Lung (tissue), 12 donors: ENCODE results near the gene DIPK1B. TPM values are rescaled to one million over a fixed set of nuclear protein-coding genes. Genes with fewer than 3 reads are reported as not detected.

ENCODE experiments used
- ATAC-seq: fragments of 200-7000 bp; cut with Tn5 transposase; one replicate; pipeline ENCODE4 v1.9.1; 2020; ENCODE audit warnings: moderate number of reproducible peaks; ENCODE audit not compliant: insufficient read depth, low FRiP score
- DNase-seq, 3 donors: peaks; one replicate each; pipeline ENCODE4 v3.0.0-alpha.2; 2013 to 2017
- H3K27ac ChIP-seq, 2 donors: one replicate each; pipeline ENCODE4 v1.5.1; 2013; ENCODE audit warnings: mild to moderate bottlenecking in 2 of 2, moderate library complexity in 2 of 2, control low read depth in 1 of 2, inconsistent platforms in 1 of 2, low read depth in 1 of 2, low read length in 1 of 2
- H3K27me3 ChIP-seq, 3 donors: one replicate each; pipeline ENCODE4 v1.5.1; 2013; ENCODE audit warnings: low read length in 2 of 3; ENCODE audit not compliant: control insufficient read depth in 3 of 3, insufficient read depth in 3 of 3
- H3K36me3 ChIP-seq, 4 donors: one replicate each; pipeline ENCODE4 v1.5.1; 2013; ENCODE audit warnings: low read length in 4 of 4, mild to moderate bottlenecking in 1 of 4, moderate library complexity in 1 of 4; ENCODE audit not compliant: control insufficient read depth in 4 of 4, insufficient read depth in 4 of 4
- H3K4me1 ChIP-seq, 5 donors: one replicate each; pipeline ENCODE4 v1.5.1; 2013; ENCODE audit warnings: low read length in 5 of 5, mild to moderate bottlenecking in 2 of 5, moderate library complexity in 1 of 5; ENCODE audit not compliant: control insufficient read depth in 5 of 5, insufficient read depth in 5 of 5
- H3K4me3 ChIP-seq: one replicate; pipeline ENCODE4 v1.5.1; 2013; ENCODE audit warnings: mild to moderate bottlenecking, control low read depth, moderate library complexity
- H3K9ac ChIP-seq, 2 donors: one replicate each; pipeline ENCODE4 v1.5.1; 2013; ENCODE audit warnings: low read length in 2 of 2, control low read depth in 1 of 2; ENCODE audit not compliant: insufficient read depth in 1 of 2
- H3K9me3 ChIP-seq, 4 donors: one replicate each; pipeline ENCODE4 v1.5.1; 2013; ENCODE audit warnings: low read length in 3 of 4, mild to moderate bottlenecking in 1 of 4, moderate library complexity in 1 of 4; ENCODE audit not compliant: control insufficient read depth in 4 of 4, insufficient read depth in 3 of 4
- whole genome bisulfite sequencing, 2 donors: extraction: QIAGEN DNeasy Blood & Tissue Kit; methylation state at CpG; one replicate each; pipeline ENCODE4 v1.1.7; 2013; 5-methylcytosine and 5-hydroxymethylcytosine counted together
- polyA plus RNA-seq, 2 donors: library from polyadenylated mRNA; stranded (reverse); fragments of 200-250 nt; gene quantifications; one replicate each; pipeline ENCODE4 v1.2.1, GENCODE V29; 2013
- total RNA-seq, 2 donors: library from RNA; depleted of rRNA in 1 of 2; stranded (reverse); fragments of >200 nt in 1 of 2; gene quantifications; one replicate each; pipeline ENCODE4 v1.2.1, GENCODE V29; 2014 to 2021
- TF ChIP-seq, protein P1 (sequence below): IDR thresholded peaks from 2 replicates; pipeline ENCODE4 v1.5.1; 2012; ENCODE audit warnings: mild to moderate bottlenecking; ENCODE audit errors: control extremely low read depth, extremely low read depth
- donor health status: control.
- donor health status: control.
- donor health status: Bipolar disorder and iron deficiency.
- donor health status: healthy.
- donor health status: DM: yes; HTN: yes; CAD: no.

DIPK1B gene
- total and polyA plus RNA-seq, 4 donors: 12.5 to 26.7 (median 13.9) TPM

DNA sequence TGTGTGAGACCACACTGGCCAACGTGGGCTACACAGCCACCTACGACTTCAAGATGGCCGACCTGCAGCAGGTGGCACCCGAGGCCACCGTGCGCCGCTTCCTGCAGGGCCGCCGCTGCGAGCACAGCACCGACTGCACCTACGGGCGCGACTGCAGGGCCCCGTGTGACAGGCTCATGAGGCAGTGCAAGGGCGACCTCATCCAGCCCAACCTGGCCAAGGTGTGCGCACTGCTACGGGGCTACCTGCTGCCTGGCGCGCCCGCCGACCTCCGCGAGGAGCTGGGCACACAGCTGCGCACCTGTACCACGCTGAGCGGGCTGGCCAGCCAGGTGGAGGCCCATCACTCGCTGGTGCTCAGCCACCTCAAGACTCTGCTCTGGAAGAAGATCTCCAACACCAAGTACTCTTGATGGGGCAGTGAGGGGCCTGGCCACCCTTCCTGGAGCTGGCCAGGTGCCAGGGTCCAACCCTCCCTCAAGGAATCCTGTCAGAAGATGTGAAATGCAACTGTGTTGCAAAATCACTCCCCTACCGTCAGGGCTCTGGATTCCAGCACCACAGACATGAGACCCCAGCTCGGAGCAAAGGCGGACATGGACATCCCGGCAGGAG is 11.1 kb downstream of the DIPK1B start:
- Histone ChIP-seq H3K36me3 (peaks cover 5 to 47% (median 24%) of the 10 kb centered on the region in 4 donors), H3K9me3 (no peaks in the 10 kb centered on the region), H3K4me1 (peaks cover 0 to 34% (median 19%) of the 10 kb centered on the region in 5 donors), H3K27me3 (no peaks in the 10 kb centered on the region), H3K4me3 (no peak overlapping the region), H3K9ac (no peak overlapping the region), H3K27ac (no peak overlapping the region)
- TF ChIP-seq, protein P1, sequence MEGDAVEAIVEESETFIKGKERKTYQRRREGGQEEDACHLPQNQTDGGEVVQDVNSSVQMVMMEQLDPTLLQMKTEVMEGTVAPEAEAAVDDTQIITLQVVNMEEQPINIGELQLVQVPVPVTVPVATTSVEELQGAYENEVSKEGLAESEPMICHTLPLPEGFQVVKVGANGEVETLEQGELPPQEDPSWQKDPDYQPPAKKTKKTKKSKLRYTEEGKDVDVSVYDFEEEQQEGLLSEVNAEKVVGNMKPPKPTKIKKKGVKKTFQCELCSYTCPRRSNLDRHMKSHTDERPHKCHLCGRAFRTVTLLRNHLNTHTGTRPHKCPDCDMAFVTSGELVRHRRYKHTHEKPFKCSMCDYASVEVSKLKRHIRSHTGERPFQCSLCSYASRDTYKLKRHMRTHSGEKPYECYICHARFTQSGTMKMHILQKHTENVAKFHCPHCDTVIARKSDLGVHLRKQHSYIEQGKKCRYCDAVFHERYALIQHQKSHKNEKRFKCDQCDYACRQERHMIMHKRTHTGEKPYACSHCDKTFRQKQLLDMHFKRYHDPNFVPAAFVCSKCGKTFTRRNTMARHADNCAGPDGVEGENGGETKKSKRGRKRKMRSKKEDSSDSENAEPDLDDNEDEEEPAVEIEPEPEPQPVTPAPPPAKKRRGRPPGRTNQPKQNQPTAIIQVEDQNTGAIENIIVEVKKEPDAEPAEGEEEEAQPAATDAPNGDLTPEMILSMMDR: no peak
- no peak for DNase-seq
- WGBS, 2 donors: 90 to 91% methylated on average over 32 of the region's 32 CpGs
- no peak for ATAC-seq

GRCh38 chr9:136723989-136724388 is 11.6 kb downstream of the DIPK1B start:
- Histone ChIP-seq H3K9me3 (no peaks in the 10 kb centered on the region), H3K4me1 (peaks cover 0 to 39% (median 23%) of the 10 kb centered on the region in 5 donors), H3K27ac (no peak overlapping the region), H3K4me3 (no peak overlapping the region), H3K9ac (no peak overlapping the region), H3K36me3 (peaks cover 5 to 47% (median 24%) of the 10 kb centered on the region in 4 donors), H3K27me3 (no peaks in the 10 kb centered on the region)
- ATAC-seq (no peak), DNase-seq (no peak)
- WGBS, 2 donors: 92 to 94% methylated on average over 8 of the region's 8 CpGs
- TF ChIP-seq, protein P1: no peak

DNA sequence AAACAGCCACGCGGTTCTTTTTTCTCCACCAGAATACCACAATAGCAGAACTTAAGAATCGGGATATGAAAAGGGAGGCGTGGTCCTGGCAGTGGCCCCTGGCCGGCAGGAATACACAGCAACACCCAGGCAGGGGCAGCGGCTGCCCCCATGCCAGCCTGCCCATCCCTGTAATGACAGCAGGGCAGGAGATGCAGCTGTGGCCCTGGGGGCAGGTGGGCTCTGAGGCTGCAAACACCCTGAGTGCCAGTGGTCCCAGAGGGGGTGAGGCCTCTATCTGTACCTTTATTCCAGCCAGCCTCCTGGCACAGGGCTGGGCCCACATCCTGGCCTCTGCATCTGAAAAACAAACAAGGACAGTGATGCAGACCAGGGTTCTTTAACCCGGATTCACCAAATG is 12.4 kb downstream of the DIPK1B start:
- WGBS, 2 donors: 67 to 74% methylated on average over 7 of the region's 7 CpGs
- peaks cover 5 to 47% (median 24%) of the 10 kb centered on the region in 4 donors for H3K36me3 ChIP-seq

More for the DNA sequence above, 12.4 kb downstream of the DIPK1B start:
- Histone ChIP-seq H3K27me3 (no peaks in the 10 kb centered on the region), H3K27ac (no peak overlapping the region), H3K9me3 (no peaks in the 10 kb centered on the region), H3K4me1 (peaks cover 0 to 43% (median 23%) of the 10 kb centered on the region in 5 donors), H3K4me3 (no peak overlapping the region), H3K9ac (no peak overlapping the region)
- no peak for ATAC-seq
- TF ChIP-seq, protein P1: no peak
- no peak for DNase-seq
